ENCODE data around the gene ARAP1. TPM values are rescaled to one million over a fixed set of nuclear protein-coding genes. Genes with fewer than 3 reads are reported as not detected.

Gene ARAP1
- total and polyA plus RNA-seq, 2 donors (not counting 3 experiments of a cell fraction or from before 2014, with no cell fraction given) = 36.8 to 66.2 TPM

DNA sequence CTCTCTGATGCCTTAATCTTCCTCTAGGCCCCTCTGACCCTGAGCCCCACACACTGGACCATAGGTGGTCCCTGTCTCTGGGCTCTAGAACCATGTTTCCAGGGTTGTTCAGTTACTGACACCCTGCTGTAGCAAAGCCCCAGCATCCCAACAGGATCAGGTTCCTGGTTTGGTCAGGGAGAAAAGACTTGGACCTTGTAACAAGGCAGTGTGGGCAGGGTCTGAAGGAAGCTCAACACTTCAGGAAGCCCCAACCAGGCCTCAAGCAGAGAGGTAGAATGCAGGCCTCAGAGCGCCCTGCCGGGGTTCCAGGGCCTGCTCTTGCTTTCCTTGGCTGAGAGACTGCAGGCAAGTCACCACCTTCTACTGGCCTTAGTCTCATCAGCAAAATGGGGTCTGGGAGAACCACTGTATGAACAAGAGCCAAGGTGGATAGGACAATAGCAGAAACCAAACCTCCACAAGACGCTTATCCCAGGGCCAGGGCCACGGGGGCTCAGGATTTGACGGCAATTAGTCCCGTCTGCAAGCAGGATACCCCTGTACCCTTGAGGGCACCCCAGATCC lies 4.8 kb downstream of the ARAP1 start:
- H3K9ac ChIP-seq (replicated peaks; ENCODE audit: extremely low read depth, insufficient read depth, low read length) = no peak overlapping the region
- H3K4me2 ChIP-seq (ENCODE audit: insufficient read depth, low read length) = no peak overlapping the region
- no peak overlapping the region for H2AFZ ChIP-seq (ENCODE audit: low read depth, low read length)
- no TSS peak for BruUV-seq (replicated peaks)
- H3K9me1 ChIP-seq (replicated peaks; ENCODE audit: control insufficient read depth, extremely low read depth, insufficient read depth, low read length) = no peaks in the 10 kb centered on the region
- no peak overlapping the region for H3K27ac ChIP-seq (ENCODE audit: insufficient read depth, low read depth, low read length)
- dilution Hi-C loops (cut with MboI; ENCODE audit: extremely low pct_ligation_motif_present, low sequenced_read_pairs) (no loop called here), intact Hi-C loops (cut with micrococcal nuclease) (no loop called here)
- no peaks in the 10 kb centered on the region for H3K36me3 ChIP-seq (ENCODE audit: control insufficient read depth in 2 of 2, extremely low read depth in 1 of 2, insufficient read depth in 2 of 2, low read length in 2 of 2)
- CTCF ChIA-PET = interaction anchor here (0.7 to 2.8 kb wide), 3 partner anchors 11 to 24 kb away, joined by 3 to 15 read pairs (median 7); no protein-coding TSS in a partner anchor
- POLR2A ChIA-PET = no interaction called here
- H4K20me1 ChIP-seq (replicated peaks; ENCODE audit: control insufficient read depth, extremely low read depth, insufficient read depth, low read length) = no peaks in the 10 kb centered on the region
- H3K4me1 ChIP-seq (ENCODE audit: control insufficient read depth, extremely low read depth, insufficient read depth, low read length) = peaks cover 7% of the 10 kb centered on the region
- no peak for DNase-seq (ENCODE audit: low read depth, low spot score)
- no peak for FAIRE-seq
- H3K79me2 ChIP-seq (ENCODE audit: control insufficient read depth, insufficient read depth, low read length) = peaks cover 8% of the 10 kb centered on the region
- TF ChIP-seq, protein P1, sequence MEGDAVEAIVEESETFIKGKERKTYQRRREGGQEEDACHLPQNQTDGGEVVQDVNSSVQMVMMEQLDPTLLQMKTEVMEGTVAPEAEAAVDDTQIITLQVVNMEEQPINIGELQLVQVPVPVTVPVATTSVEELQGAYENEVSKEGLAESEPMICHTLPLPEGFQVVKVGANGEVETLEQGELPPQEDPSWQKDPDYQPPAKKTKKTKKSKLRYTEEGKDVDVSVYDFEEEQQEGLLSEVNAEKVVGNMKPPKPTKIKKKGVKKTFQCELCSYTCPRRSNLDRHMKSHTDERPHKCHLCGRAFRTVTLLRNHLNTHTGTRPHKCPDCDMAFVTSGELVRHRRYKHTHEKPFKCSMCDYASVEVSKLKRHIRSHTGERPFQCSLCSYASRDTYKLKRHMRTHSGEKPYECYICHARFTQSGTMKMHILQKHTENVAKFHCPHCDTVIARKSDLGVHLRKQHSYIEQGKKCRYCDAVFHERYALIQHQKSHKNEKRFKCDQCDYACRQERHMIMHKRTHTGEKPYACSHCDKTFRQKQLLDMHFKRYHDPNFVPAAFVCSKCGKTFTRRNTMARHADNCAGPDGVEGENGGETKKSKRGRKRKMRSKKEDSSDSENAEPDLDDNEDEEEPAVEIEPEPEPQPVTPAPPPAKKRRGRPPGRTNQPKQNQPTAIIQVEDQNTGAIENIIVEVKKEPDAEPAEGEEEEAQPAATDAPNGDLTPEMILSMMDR (IDR thresholded peaks at IDR 0.05; ENCODE audit: extremely low read depth in 1 of 2, insufficient read depth in 1 of 2, low read depth in 1 of 2, low read length in 2 of 2) = no peak
- TF ChIP-seq, protein P2, sequence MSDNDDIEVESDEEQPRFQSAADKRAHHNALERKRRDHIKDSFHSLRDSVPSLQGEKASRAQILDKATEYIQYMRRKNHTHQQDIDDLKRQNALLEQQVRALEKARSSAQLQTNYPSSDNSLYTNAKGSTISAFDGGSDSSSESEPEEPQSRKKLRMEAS (IDR thresholded peaks at IDR 0.05; ENCODE audit: insufficient read depth, insufficient read length) = no peak
- TF ChIP-seq GATA2 (IDR thresholded peaks at IDR 0.05; ENCODE audit: insufficient read depth, insufficient read length, low read depth, low read length) (no peak), POLR2A (IDR thresholded peaks at IDR 0.05; ENCODE audit: low read depth, low read length) (no peak), POLR2AphosphoS5 (IDR thresholded peaks at IDR 0.05; ENCODE audit: insufficient read depth, low read depth, low read length) (no peak), MYC (IDR thresholded peaks at IDR 0.05; ENCODE audit: low read depth, low read length) (no peak), EZH2 (IDR thresholded peaks at IDR 0.05; ENCODE audit: borderline replicate concordance, low read depth, low read length, severe bottlenecking) (no peak), JUN (IDR thresholded peaks at IDR 0.05; ENCODE audit: borderline replicate concordance, insufficient read depth, insufficient read length, low read depth) (no peak)
- no peaks in the 10 kb centered on the region for H3K27me3 ChIP-seq (ENCODE audit: control insufficient read depth in 2 of 2, insufficient read depth in 2 of 2, low read length in 2 of 2)
- H3K4me3 ChIP-seq (replicated peaks in 1 of 3; ENCODE audit: insufficient read depth in 1 of 3, low read depth in 1 of 3, low read length in 3 of 3) = no peak overlapping the region
- no peaks in the 10 kb centered on the region for H3K9me3 ChIP-seq (replicated peaks; ENCODE audit: control insufficient read depth, insufficient read depth, low read length)
